ENCODE results near the gene FBH1.
"Not testable (repeated sequence)": the region's sequence is repeated elsewhere in the genome, so short reads cannot be mapped to it uniquely, and the experiment has no call there.

Gene FBH1

DNA sequence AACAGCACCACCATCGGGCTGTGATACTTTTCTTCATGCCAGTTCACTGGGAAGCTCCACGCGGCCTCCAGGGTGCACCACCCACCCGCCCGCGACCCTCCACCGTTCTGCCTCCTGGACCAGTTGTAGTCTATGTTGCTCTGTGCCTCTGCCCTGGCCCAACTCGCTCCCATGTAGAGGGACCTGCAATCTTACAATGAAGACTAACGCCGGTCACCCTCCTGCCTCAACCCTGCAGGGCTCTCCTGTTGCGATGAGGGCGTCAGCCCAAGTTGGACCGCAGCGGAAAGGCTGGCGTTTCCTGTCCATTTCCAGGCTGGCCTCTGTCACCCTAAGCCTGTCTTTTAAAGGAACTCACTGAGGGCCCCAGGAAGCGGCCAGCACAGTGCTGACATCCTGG, 52.4 kb downstream of the FBH1 start:
- no peak for DNase-seq

DNA sequence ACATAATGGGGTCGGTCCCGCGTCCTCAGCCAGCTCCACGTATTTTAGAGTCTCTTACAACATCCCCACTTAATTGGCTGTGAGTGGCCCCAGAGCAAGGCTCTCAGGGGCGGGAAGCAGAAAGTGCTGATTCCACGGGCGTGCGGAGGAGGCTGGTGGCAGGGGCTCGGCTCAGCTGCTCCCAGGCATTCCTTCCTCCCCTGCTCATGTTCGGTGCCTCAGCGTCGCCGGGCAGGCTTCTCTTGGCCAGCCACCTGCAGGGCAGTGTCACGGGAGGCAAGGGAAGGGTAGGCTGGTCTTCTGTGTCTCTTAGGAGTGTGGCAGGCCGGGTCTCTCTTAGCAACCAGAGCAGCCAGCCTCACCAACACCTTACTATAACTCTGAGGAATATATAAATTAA, 53.5 kb downstream of the FBH1 start:
- no peak for DNase-seq

DNA sequence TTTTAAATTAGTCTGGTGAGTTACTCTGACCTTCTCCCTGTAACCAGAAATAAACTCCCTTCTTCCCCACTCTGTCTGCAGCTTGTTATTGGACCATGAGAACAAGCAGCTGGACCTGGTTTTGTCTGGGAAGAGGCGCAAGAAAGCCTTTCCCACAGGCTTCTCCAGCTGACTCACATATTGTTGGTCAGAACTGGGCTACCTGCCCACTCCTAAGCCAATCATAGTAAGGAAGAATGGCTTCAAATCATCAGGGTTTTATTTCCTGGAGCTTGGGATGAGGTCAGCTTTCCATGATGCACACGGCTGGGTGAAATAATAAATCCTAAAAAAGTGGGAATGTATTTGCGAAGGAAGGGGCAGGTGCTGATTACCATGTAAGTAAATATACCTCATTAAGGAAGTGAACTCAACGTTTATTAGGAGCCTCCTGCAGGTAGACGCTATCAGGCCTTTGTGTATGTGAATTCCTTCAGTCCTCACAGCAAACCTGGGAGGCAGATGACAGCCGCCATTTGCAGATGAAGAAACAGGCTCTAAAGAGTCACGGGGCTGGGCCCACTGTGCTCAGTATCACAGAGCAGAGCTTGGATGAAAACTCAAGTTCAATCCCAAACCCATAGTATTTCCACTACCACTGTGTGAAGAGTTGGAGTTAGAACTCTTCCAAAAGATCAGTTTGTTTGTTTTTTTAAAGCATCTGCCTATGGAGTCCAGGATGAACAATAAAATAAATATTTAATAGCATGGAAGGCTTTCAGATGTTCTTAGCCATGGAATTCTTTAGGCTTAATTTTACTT, 54.5 kb downstream of the FBH1 start:
- DNase-seq = peak; percentile 48

DNA sequence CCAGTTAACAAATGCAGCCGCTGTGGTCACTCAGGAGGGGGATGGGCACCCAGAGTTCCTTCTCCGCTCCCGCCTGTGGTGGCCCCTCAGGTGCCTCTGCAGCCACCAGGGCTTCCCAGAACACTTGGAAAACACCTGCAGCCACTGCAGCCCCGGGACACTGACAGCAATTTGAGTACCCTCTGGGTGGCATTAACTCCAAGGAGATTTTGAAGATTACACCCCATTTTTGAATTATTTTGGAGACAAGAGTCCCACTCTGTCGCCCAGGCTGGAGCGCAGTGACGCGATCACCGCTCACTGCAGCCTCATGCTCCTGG, 55.1 kb downstream of the FBH1 start:
- DNase-seq = no peak

DNA sequence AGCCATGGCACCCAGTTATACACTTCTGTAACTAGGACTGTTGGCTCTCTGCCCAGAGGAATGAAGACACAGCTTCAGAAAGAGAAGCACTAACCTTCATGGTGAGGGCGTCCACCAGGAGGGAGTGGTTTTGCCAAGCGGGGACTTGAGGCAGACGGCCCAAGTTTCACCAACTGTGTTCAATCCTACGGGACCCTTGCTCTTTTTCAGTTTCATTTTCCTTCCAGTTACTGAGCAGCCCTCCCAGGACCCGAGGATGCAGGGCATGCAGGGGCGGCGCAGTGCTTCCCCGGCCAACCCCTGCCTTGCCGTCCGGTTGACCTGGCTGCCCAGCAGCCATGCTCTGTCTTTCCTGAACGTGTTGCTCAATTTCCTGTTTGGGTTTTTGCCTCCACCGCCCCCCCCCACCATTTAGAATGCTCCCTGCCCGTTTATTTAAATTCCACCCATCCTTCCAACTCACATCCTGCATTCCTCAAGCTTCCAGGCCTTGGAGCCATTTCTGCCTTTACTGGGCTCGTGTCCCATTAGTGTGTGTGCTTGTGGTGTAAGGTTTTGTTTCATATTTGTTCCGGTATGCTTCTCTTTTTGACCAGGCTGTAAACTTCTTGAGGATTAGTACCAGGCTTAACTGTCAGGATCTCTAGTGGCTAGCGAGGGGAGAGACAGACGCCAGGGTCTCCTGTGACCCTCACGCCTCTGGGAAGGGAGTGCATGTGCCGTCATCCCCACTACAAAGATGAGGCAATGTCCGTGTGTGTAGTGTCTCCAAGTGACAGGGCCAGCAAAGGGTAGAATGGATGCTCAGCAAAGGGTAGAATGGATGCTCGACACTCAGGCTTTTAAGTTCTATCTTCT, 55.7 kb downstream of the FBH1 start:
- DNase-seq = peak; percentile 20

DNA sequence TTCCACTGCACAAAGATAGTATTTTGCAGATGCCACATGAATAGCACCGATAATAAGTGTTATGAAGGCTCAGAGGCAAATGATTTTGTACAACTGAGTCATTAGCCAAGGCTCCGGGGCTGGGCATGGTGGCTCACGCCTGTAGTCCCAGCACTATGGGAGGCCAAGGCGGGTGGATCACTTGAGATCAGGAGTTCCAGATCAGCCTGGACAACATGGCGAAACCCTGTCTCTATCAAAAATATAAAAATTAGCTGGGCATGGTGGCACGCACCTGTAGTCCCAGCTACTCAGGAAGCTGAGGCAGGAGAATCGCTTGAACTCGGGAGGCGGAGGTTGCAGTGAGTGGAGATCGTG, 56.4 kb downstream of the FBH1 start:
- DNase-seq = not testable (repeated sequence)

DNA sequence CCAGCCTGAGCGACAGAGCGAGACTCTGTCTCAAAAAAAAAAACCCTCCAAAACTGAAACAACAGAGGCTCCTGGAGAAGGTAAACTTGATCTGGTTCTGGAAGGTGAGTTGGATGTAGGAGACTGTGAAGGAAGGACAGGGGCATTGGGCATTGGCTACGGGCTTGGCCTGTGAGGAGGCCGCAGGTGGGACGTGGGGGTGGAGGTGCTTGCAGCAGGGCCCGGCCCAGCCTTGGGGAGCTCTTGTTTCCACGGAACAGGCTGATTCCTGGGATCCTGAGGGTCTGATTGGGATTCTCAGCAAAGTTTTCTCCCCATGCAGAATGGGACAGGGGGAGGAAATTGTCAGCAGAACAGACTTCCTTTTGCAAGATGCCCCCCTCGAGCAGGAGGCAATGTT, 56.7 kb downstream of the FBH1 start:
- DNase-seq = no peak

DNA sequence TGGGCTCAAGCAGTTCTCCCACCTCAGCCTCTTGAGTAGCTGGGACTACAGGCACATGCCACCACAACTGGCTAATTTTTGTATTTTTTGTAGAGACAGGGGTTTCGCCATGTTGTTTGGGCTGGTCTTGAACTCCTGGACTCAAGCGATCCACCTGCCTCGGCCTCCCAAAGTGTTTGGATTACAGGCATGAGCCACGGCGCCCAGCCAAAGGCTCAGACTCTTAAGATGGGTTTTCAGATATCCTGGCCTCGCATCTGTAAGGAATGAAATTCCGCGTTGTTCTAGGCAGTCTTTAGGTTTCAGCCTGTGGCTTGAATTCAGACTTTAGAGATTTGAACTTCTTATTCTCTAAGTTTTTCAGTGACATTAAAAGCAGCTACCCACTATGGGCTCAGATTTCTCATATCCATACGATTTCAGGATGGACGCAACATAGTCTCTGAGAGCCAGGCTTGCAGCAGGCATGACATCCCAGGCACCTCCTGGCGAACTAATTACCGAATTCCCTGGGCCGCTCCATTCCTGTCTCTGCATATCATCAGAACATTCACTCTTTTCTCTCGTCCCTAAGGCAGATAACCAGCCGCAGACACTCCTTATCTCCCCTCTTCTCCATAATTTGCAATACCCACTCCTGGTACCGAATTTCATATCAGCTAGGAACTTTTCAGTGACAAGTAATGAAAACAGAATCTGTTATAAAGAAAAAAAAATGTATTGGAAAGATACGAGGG, 57.6 kb downstream of the FBH1 start:
- no peak for DNase-seq

DNA sequence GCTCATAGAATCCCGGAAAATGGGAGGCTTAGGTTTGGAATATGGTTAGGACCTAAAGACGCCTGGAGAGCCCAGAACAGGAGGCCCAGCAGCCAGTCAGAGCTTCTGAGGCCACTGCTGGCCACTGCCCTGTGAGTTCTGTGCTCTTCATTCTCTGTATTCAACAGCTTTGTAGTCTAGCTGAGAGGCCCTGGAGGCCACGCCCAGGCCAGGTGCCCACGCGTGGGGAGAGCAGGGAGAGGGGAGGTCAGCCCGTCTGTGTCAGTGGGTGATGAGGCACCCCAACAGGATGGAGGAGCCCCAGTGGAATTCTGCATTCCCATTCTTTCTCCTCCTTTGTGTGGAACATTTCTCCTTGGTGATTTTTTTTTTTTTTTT, 58.2 kb downstream of the FBH1 start:
- no peak for DNase-seq

DNA sequence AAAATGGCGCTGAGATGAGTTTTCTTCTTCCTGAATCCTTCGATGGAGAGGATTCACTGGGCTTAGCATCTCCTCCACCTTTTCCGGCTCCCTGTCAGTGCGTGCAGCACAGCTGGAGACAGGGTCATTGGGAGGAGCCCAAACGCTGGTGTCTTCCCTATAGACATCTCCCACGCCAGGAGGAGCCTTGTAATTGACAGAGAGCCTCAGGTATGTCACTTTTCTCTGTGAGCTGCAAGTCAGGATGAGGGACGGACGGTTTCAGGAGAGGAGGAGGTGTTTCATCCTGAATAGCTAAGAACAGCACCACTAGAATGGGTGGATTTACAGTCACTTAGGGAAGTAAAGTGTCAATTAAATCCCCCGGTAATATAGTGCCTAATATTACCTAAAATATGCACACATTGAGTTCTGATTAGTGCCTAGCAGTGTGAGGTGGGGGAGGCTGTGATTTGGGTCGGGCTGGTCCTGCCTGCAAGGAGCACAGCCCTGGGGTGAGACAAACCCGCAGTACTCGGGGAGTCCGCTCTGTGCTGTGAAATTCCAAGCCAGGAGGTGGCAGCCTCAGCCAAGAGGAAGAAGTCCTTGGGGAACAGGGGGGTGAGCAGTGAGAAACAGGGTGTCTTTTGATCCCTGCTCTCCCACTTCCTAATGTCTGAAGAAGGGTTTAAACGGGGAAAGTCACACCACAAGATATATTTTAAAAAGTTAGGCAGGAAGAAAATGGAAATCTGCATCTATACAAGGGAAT, 59.1 kb downstream of the FBH1 start:
- DNase-seq = peak; percentile 56

DNA sequence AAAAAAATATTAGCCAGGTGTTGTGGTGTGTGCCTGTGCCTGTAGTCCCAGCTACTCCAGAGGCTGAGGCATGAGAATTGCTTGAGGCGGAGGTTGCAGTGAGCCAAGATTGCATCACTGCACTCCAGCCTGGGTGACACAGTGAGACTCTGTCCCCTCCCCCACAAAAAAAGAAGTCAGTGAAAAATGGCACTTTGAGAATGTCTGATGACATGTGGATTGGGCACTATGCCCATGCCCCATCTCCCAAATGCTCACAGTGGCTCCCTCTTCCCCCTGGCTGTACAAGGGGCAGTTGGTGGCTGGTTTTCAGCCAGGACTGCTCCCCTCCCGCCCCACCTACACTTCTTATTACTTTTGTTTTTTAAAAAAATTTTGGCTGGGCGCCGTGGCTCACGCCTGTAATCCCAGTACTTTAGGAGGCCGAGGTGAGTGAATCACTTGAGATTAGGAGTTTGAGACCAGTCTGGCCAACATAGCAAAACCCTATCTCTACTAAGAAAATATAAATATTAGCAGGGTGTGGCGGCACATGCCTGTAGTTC, 61.2 kb downstream of the FBH1 start:
- no peak for DNase-seq

DNA sequence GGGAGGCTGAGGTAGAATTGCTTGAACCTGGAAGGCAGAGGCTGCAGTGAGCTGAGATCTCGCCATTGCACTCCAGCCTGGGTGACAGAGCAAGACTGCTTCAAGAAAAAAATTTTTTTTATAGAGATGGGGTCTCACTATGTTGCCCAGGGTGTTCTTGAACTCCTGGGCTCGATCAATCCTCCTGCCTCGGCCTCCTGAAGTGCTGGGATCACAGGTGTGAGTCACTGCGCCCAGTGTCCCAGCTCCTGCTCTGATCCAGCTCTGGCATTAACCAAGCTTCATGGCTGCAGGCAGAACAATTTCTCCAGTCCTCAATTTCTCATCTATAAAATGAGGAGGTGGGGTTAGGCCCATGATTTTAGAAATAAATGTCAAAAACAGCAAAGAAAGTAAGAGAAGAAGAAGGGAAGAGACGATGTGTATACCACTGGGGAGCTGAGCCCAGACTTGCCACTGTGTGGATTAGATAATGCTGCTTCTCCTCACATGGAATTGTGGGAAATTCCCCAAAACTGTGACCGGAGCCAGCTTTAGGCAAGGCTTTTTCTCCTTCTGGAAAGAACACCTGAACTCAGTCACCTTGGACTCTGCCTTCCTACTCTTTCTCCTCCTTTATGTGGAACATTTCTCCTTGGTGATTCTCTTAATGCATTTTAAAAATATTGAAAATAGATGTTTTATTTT, 61.8 kb downstream of the FBH1 start:
- no peak for DNase-seq

DNA sequence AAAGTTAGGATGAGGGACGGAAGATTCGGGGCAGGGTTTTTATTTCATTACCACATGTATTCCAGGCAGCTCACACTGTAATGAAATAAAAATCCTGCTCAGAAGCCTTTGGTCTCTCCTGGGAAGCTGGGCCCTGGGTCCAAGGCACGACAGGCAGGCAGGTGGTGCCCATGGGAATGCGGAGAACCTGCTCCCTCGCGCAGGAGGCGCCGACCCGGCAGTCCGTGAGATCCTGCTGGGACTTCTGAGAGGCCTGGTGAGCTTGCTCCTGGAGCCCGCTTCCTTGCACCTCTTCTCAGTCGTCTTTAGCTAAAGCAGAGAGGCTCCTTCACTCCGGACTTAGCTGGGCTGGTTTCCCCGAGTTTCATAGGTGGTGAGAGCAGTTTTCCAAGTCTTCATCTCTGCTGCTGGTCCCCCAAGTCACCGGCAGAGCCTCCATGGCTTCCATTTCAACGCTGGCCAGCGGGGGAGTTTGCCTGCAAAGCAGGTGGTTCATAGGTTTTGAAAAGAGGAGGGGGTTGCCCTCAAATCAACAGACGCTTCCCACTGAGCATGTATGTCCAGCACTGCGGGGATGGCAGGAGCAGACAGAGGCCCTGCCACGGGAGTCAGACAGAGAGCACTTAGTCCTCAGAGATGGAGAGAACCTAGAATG, 62.8 kb downstream of the FBH1 start:
- DNase-seq = no peak

DNA sequence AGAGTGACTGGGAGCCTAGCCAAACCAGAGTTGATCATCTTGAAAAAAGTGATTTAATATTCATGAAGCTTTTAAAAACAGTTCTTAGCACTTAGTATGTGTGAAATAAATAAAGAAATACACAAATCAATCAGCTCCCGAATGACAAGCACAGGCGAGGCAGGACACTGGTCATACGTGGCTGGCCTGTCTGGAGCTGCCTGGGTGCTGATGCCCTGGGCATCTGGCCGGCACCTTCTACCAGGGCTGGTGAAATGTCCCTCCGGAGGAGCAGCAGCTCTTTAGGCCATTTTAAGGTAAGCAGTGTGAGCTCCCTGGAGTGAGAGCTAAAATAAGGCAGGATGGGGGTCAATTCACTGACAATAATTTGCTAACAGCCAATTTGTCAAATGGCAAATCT, 63.6 kb downstream of the FBH1 start:
- DNase-seq = no peak

DNA sequence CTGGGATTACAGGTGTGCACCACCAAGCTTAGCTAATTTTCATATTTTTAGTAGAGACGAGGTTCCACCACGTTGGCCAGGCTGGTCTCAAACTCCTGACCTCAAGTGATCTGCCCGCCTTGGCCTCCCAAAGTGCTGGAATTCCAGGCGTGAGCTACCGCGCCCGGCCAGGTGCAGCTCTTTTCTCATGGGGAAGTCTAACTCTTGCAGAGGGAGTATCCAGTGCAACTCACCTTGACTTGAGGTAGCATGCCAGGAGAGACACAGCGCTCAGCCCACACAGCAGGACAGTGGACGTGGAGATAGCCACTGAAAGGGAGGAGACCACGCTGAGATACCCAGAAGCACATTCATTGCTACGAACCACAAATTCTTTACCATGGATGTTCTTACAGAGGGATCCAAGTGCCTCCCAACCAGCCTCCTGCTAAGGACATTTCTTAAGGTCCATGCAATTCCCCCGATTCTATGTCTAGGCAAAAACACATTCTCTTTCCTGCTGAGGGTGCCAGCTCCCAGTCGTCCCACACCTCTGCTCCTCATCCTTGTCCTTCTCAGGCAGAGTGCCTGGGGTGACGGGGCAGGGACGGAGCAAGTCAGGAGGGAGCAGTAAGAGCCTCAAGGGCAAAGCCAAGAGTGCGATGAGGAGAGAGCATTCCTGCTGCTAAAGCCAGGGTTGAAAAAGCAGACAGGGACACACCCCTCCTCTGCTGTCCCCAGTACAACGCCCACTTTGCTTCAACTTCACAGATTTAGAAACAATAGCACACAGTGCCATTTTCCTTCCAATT, 66.3 kb downstream of the FBH1 start:
- no peak for DNase-seq

DNA sequence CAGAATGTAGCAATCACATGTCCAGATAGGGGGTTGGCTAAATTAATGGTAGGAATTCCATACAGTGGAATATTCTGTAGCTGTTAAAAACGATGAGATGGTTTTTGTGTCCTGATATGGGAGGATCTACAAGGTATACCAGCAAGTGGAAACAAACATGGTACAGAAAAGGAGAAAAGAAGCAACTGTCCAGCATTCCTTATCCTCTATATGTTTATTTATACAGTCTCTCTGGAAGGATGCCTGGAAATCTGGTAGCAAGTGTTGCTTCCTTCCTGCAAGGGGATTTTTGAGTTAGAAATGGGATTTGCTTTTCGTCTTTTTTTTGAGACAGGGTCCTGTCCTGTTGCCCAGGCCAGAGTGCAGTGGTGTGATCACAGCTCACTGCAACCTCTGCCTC, 68.0 kb downstream of the FBH1 start:
- no peak for DNase-seq

DNA sequence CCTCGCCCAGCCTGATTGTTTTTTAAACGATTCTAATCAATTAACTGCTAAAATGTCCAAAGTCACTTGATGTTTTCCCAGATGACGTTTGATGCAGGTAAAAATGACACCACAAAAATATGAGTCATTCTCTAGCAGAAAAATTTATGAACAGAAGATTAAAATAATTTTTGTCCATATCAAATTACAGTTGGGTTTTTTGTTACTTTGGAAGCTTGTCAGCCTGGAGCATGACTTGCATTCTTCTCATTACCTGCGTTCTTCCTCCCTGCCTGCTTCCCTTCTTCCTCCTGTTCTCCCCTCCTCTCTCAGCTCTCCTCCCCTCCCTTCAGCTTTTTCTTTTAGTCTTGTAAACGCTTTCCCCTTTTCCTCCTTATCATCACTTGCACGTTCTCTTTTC, 68.6 kb downstream of the FBH1 start:
- DNase-seq = no peak

DNA sequence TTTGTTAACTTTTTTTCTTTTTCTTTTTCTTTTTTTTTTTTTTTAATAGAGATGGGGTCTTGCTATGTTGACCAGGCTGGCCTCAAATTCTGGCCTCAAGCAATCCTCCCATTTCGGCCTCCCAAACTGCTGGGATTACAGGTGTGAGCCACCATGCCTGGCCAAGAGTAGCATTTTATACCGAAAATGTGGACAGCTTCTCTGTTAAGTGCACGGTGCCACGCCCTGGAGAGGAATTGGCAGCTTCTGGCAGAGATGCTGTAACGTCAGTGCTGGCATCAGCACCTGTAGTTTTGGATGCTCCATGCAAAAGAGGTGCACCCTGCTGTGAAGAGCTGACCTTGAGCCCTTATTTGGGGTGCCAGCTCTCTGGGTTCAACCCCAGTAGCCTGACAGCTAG, 69.1 kb downstream of the FBH1 start:
- no peak for DNase-seq

DNA sequence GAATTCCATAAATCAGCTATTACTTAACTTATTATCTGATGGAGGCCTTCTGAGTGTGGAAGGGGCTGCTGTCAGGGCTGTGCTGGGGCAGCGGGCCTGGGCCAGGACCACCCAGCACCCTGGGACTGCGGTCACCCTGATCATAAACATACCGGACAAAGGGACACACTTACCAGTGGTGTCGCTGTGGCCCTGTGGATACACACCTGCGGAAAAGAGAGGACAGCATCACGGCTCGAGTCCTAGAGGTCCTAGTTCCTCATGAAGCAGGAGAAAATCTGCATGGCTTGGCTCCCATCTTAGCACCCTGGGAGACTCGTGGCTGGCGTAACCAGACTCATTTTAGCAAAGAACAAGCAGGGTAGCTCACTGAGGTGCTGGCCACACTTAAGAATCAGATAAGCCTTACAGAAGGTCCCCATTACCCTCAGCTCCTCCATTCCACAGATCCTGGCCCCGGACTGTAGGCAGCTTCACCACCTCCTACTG, 69.6 kb downstream of the FBH1 start:
- no peak for DNase-seq

All from midbrain (tissue), 1 donor.